ENCODE data around the gene ZNF654.

DNA sequence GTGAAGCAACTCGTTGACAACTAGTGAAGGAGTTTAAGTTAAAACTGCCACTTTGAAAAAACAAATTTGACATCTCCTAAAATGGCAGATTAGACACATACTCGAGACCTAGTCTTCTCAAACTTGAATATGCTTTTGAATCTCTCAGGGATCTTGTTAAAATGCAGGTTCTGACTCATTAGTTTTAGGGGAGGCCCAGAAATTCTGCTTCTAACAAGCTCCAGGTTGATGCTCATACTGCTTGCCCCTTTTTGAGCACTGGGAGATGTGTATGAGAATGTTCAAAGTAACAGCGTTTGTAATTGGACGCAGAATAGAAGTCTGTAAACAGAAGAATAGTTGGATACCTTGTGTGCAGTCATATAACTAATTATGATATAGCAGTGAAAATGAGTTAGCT lies 92.3 kb downstream of the ZNF654 start:
- TF ChIP-seq, protein P1, sequence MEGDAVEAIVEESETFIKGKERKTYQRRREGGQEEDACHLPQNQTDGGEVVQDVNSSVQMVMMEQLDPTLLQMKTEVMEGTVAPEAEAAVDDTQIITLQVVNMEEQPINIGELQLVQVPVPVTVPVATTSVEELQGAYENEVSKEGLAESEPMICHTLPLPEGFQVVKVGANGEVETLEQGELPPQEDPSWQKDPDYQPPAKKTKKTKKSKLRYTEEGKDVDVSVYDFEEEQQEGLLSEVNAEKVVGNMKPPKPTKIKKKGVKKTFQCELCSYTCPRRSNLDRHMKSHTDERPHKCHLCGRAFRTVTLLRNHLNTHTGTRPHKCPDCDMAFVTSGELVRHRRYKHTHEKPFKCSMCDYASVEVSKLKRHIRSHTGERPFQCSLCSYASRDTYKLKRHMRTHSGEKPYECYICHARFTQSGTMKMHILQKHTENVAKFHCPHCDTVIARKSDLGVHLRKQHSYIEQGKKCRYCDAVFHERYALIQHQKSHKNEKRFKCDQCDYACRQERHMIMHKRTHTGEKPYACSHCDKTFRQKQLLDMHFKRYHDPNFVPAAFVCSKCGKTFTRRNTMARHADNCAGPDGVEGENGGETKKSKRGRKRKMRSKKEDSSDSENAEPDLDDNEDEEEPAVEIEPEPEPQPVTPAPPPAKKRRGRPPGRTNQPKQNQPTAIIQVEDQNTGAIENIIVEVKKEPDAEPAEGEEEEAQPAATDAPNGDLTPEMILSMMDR (conservative IDR thresholded peaks at IDR 0.05; ENCODE audit: low read depth in 2 of 2): no peak
- TF ChIP-seq POLR2AphosphoS5 (IDR thresholded peaks at IDR 0.05; ENCODE audit: low read depth) (no peak), EZH2phosphoT487 (IDR thresholded peaks at IDR 0.05; ENCODE audit: unreplicated experiment) (no peak), EZH2 (IDR thresholded peaks at IDR 0.05; ENCODE audit: low read depth, unreplicated experiment) (no peak), JUNB (IDR thresholded peaks at IDR 0.05; ENCODE audit: unreplicated experiment) (no peak)
- TF ChIP-seq, protein P2, sequence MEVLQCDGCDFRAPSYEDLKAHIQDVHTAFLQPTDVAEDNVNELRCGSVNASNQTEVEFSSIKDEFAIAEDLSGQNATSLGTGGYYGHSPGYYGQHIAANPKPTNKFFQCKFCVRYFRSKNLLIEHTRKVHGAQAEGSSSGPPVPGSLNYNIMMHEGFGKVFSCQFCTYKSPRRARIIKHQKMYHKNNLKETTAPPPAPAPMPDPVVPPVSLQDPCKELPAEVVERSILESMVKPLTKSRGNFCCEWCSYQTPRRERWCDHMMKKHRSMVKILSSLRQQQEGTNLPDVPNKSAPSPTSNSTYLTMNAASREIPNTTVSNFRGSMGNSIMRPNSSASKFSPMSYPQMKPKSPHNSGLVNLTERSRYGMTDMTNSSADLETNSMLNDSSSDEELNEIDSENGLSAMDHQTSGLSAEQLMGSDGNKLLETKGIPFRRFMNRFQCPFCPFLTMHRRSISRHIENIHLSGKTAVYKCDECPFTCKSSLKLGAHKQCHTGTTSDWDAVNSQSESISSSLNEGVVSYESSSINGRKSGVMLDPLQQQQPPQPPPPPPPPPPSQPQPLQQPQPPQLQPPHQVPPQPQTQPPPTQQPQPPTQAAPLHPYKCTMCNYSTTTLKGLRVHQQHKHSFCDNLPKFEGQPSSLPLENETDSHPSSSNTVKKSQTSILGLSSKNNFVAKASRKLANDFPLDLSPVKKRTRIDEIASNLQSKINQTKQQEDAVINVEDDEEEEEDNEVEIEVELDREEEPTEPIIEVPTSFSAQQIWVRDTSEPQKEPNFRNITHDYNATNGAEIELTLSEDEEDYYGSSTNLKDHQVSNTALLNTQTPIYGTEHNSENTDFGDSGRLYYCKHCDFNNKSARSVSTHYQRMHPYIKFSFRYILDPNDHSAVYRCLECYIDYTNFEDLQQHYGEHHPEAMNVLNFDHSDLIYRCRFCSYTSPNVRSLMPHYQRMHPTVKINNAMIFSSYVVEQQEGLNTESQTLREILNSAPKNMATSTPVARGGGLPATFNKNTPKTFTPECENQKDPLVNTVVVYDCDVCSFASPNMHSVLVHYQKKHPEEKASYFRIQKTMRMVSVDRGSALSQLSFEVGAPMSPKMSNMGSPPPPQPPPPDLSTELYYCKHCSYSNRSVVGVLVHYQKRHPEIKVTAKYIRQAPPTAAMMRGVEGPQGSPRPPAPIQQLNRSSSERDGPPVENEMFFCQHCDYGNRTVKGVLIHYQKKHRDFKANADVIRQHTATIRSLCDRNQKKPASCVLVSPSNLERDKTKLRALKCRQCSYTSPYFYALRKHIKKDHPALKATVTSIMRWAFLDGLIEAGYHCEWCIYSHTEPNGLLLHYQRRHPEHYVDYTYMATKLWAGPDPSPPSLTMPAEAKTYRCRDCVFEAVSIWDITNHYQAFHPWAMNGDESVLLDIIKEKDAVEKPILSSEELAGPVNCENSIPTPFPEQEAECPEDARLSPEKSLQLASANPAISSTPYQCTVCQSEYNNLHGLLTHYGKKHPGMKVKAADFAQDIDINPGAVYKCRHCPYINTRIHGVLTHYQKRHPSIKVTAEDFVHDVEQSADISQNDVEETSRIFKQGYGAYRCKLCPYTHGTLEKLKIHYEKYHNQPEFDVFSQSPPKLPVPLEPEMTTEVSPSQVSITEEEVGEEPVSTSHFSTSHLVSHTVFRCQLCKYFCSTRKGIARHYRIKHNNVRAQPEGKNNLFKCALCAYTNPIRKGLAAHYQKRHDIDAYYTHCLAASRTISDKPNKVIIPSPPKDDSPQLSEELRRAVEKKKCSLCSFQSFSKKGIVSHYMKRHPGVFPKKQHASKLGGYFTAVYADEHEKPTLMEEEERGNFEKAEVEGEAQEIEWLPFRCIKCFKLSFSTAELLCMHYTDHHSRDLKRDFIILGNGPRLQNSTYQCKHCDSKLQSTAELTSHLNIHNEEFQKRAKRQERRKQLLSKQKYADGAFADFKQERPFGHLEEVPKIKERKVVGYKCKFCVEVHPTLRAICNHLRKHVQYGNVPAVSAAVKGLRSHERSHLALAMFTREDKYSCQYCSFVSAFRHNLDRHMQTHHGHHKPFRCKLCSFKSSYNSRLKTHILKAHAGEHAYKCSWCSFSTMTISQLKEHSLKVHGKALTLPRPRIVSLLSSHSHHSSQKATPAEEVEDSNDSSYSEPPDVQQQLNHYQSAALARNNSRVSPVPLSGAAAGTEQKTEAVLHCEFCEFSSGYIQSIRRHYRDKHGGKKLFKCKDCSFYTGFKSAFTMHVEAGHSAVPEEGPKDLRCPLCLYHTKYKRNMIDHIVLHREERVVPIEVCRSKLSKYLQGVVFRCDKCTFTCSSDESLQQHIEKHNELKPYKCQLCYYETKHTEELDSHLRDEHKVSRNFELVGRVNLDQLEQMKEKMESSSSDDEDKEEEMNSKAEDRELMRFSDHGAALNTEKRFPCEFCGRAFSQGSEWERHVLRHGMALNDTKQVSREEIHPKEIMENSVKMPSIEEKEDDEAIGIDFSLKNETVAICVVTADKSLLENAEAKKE (CRISPR knock-in tag; IDR thresholded peaks at IDR 0.05): no peak
